Stimulated activated naive CD8-positive, alpha-beta T cell treated with anti-CD3 and anti-CD28 coated beads, Interleukin-15, amount 100 ng/mL, for 72 hours (primary cell): ENCODE measurements around the gene GTF3C5.
"Not testable (repeated sequence)": the region's sequence is repeated elsewhere in the genome, so short reads cannot be mapped to it uniquely, and the experiment has no call there.

Experiments used
- ATAC-seq: fragments of 150-1000 bp; cut with Tn5 transposase; 2 replicates; pipeline ENCODE4 v1.10.0; 2021; ENCODE audit warnings: mild to moderate bottlenecking, moderate library complexity
- DNase-seq, 2 donors: peaks; one replicate each; pipeline ENCODE4 v3.0.0; 2021 to 2022
- H3K27ac Mint-ChIP-seq, 2 donors: one replicate each; pipeline ENCODE4 v1.8.0; 2022; ENCODE audit warnings: mild to moderate bottlenecking in 2 of 2, mixed read lengths in 2 of 2, moderate library complexity in 2 of 2
- H3K27me3 Mint-ChIP-seq: one replicate; pipeline ENCODE4 v1.8.0; 2022; ENCODE audit warnings: mixed read lengths
- H3K4me1 Mint-ChIP-seq: one replicate; pipeline ENCODE4 v1.8.0; 2022; ENCODE audit warnings: mild to moderate bottlenecking, mixed read lengths
- H3K4me3 Mint-ChIP-seq, 2 donors: one replicate each; pipeline ENCODE4 v1.8.0; 2022; ENCODE audit warnings: mild to moderate bottlenecking in 2 of 2, mixed read lengths in 2 of 2, moderate library complexity in 1 of 2
- H3K9me3 Mint-ChIP-seq, 2 donors: one replicate each; pipeline ENCODE4 v1.8.0; 2022; ENCODE audit warnings: mixed read lengths in 2 of 2

Gene GTF3C5

DNA sequence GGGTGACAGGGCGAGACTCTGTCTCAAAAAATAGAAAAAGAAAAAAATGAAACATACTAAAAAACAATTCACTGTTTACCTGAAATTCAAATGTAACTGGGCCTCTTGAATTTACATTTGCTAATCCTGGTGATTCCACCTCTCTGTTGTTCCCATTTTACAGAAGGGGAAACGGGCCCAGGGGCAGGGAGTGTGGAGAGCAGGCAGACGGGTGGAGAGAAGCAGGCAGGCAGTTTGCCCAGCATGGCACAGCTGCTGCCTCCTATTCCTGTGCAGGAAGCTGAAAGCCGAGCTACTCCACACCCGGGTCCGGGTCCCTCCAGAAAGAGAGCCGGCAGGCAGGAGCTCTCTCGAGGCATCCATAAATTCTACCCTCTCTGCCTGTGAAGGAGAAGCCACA lies 31.8 kb downstream of the GTF3C5 start:
- H3K27ac Mint-ChIP-seq, H3K9me3 Mint-ChIP-seq: not testable (repeated sequence)
- peaks cover 40% of the 10 kb centered on the region for H3K4me1 Mint-ChIP-seq

DNA sequence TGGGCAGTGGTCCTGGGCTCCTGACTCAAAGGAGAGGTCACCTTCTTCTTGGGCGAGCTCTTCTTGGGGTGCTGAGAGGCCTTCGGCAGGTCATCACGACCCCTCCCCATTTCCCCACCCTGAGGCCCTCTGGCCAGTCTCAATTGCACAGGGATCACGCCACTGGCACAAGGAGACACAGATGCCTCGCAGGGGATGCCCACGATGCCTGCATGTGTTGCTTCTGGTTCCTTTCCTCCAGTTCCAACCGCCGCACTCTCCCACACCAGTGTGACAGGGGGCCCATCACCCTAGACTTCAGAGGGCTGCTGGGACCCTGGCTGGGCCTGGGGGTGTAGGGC lies 32.3 kb downstream of the GTF3C5 start:
- H3K27ac Mint-ChIP-seq = peak overlapping the region; percentile 21 to 74
- peaks cover 35% of the 10 kb centered on the region for H3K4me1 Mint-ChIP-seq
- no peaks in the 10 kb centered on the region for H3K9me3 Mint-ChIP-seq
- H3K4me3 Mint-ChIP-seq = no peak overlapping the region
- ATAC-seq (no peak), DNase-seq (no peak)
- no peaks in the 10 kb centered on the region for H3K27me3 Mint-ChIP-seq

More for the DNA sequence above, 31.8 kb downstream of the GTF3C5 start:
- not testable (repeated sequence) for DNase-seq, H3K4me3 Mint-ChIP-seq, ATAC-seq, H3K27me3 Mint-ChIP-seq

DNA sequence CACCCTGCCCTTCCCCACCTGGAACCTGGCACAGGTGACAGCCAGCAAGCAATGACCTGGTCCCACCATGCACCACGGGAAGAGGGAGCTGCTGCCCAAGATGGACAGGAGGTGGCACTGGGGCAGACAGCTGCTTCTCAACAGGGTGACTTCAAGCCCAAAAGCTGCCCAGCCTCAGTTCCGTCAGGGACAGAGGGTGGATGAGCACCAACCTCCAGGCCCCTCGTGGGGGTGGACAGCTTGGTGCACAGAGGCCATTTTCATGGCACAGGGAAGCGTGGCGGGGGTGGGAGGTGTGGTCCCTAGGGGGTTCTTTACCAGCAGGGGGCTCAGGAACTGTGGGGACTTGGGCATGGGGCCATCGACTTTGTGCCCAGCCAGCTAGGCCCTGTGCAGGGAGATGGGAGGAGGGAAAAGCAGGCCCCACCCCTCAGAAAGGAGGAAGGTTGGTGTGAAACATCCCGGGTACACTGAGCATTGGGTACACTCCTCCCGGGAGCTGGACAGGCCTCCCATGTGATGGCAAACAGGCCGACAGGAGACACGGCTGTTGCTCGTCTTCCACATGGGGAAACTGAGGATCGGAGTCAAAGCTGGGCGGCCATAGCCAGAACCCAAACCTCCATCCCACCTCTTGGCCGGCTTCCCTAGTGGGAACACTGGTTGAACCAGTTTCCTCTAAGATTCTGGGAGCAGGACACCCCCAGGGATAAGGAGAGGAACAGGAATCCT lies 32.9 kb downstream of the GTF3C5 start:
- DNase-seq (no peak), ATAC-seq (no peak)
- Mint-ChIP-seq H3K4me3 (no peak overlapping the region), H3K27me3 (no peaks in the 10 kb centered on the region), H3K9me3 (no peaks in the 10 kb centered on the region), H3K4me1 (peaks cover 29% of the 10 kb centered on the region), H3K27ac (peak overlapping the region; percentile 21 to 74)

- no peak overlapping the region for H3K27ac Mint-ChIP-seq
- H3K4me1 Mint-ChIP-seq = peaks cover 21% of the 10 kb centered on the region
- no peaks in the 10 kb centered on the region for H3K9me3 Mint-ChIP-seq
- no peaks in the 10 kb centered on the region for H3K27me3 Mint-ChIP-seq
- DNase-seq (no peak), ATAC-seq (no peak)
- no peak overlapping the region for H3K4me3 Mint-ChIP-seq
Observed at GRCh38 chr9:133064241-133065069, 33.7 kb downstream of the GTF3C5 start.

DNA sequence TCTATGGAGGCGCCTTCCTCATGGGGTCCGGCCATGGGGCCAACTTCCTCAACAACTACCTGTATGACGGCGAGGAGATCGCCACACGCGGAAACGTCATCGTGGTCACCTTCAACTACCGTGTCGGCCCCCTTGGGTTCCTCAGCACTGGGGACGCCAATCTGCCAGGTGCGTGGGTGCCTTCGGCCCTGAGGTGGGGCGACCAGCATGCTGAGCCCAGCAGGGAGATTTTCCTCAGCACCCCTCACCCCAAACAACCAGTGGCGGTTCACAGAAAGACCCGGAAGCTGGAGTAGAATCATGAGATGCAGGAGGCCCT lies 34.2 kb downstream of the GTF3C5 start:
- Mint-ChIP-seq H3K27ac (peak overlapping the region in 1 of 2 donors; percentile 71), H3K4me3 (no peak overlapping the region), H3K27me3 (no peaks in the 10 kb centered on the region), H3K9me3 (no peaks in the 10 kb centered on the region), H3K4me1 (peaks cover 16% of the 10 kb centered on the region)
- ATAC-seq (no peak), DNase-seq (no peak)

GRCh38 chr9:133066181-133066983 lies 35.6 kb downstream of the GTF3C5 start:
- Mint-ChIP-seq H3K27ac (peak overlapping the region in 1 of 2 donors; percentile 39), H3K9me3 (no peaks in the 10 kb centered on the region), H3K27me3 (no peaks in the 10 kb centered on the region), H3K4me3 (no peak overlapping the region), H3K4me1 (peaks cover 2% of the 10 kb centered on the region)
- ATAC-seq (no peak), DNase-seq (no peak)

DNA sequence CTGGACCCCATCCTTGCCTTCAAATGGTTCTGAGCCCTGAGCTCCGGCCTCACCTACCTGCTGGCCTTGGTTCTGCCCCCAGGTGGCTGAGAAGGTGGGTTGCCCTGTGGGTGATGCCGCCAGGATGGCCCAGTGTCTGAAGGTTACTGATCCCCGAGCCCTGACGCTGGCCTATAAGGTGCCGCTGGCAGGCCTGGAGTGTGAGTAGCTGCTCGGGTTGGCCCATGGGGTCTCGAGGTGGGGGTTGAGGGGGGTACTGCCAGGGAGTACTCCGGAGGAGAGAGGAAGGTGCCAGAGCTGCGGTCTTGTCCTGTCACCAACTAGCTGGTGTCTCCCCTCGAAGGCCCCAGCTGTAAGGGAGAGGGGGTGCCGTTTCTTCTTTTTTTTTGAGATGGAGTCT lies 36.2 kb downstream of the GTF3C5 start:
- Mint-ChIP-seq H3K27ac (no peak overlapping the region), H3K9me3 (no peaks in the 10 kb centered on the region), H3K4me3 (no peak overlapping the region), H3K4me1 (no peaks in the 10 kb centered on the region), H3K27me3 (no peaks in the 10 kb centered on the region)
- no peak for ATAC-seq
- no peak for DNase-seq

- ATAC-seq (no peak), DNase-seq (no peak)
- no peak overlapping the region for H3K27ac Mint-ChIP-seq
- no peaks in the 10 kb centered on the region for H3K27me3 Mint-ChIP-seq
- no peaks in the 10 kb centered on the region for H3K9me3 Mint-ChIP-seq
- no peak overlapping the region for H3K4me3 Mint-ChIP-seq
- no peaks in the 10 kb centered on the region for H3K4me1 Mint-ChIP-seq
Observed at GRCh38 chr9:133067813-133068212, 37.0 kb downstream of the GTF3C5 start.

DNA sequence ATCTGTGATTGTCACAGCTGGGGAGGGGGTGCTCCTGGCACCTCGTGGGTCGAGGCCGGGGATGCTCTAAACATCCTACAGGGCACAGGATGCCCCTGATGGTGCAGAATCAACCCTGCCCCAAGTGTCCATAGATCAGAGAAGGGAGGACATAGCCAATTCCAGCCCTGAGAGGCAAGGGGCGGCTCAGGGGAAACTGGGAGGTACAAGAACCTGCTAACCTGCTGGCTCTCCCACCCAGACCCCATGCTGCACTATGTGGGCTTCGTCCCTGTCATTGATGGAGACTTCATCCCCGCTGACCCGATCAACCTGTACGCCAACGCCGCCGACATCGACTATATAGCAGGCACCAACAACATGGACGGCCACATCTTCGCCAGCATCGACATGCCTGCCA lies 37.6 kb downstream of the GTF3C5 start:
- DNase-seq, ATAC-seq, H3K4me3 Mint-ChIP-seq: not testable (repeated sequence)

DNA sequence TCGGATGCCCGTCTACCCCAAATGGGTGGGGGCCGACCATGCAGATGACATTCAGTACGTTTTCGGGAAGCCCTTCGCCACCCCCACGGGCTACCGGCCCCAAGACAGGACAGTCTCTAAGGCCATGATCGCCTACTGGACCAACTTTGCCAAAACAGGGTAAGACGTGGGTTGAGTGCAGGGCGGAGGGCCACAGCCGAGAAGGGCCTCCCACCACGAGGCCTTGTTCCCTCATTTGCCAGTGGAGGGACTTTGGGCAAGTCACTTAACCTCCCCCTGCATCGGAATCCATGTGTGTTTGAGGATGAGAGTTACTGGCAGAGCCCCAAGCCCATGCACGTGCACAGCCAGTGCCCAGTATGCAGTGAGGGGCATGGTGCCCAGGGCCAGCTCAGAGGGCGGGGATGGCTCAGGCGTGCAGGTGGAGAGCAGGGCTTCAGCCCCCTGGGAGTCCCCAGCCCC lies 39.7 kb downstream of the GTF3C5 start:
- peak; percentile 45 for ATAC-seq
- H3K27ac Mint-ChIP-seq = not testable (repeated sequence)

More for the DNA sequence above, 37.6 kb downstream of the GTF3C5 start:
- H3K9me3 Mint-ChIP-seq, H3K27ac Mint-ChIP-seq, H3K4me1 Mint-ChIP-seq, H3K27me3 Mint-ChIP-seq: not testable (repeated sequence)

DNA sequence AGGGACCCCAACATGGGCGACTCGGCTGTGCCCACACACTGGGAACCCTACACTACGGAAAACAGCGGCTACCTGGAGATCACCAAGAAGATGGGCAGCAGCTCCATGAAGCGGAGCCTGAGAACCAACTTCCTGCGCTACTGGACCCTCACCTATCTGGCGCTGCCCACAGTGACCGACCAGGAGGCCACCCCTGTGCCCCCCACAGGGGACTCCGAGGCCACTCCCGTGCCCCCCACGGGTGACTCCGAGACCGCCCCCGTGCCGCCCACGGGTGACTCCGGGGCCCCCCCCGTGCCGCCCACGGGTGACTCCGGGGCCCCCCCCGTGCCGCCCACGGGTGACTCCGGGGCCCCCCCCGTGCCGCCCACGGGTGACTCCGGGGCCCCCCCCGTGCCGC lies 40.2 kb downstream of the GTF3C5 start:
- not testable (repeated sequence) for H3K4me3 Mint-ChIP-seq, H3K4me1 Mint-ChIP-seq, H3K9me3 Mint-ChIP-seq, H3K27me3 Mint-ChIP-seq, H3K27ac Mint-ChIP-seq, DNase-seq
- peak; percentile 38 for ATAC-seq

More for the DNA sequence above, 39.7 kb downstream of the GTF3C5 start:
- not testable (repeated sequence) for H3K9me3 Mint-ChIP-seq, H3K27me3 Mint-ChIP-seq, H3K4me3 Mint-ChIP-seq, H3K4me1 Mint-ChIP-seq, DNase-seq

DNA sequence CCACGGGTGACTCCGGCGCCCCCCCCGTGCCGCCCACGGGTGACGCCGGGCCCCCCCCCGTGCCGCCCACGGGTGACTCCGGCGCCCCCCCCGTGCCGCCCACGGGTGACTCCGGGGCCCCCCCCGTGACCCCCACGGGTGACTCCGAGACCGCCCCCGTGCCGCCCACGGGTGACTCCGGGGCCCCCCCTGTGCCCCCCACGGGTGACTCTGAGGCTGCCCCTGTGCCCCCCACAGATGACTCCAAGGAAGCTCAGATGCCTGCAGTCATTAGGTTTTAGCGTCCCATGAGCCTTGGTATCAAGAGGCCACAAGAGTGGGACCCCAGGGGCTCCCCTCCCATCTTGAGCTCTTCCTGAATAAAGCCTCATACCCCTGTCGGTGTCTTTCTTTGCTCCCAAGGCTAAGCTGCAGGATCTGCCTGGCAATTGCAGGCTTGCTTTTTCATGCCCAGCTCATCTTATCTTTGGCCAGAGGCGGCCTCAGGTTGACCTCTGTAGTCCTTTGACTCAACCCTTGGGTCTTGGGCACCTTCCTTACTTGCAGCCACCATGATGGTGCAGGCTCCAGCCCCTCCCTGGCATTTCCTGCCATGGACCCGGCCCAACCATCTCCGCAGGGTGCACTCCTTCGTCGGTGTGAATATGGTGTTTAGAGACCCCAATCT lies 40.8 kb downstream of the GTF3C5 start:
- no peak for DNase-seq
- no peak overlapping the region for H3K27ac Mint-ChIP-seq
- no peaks in the 10 kb centered on the region for H3K9me3 Mint-ChIP-seq
- no peaks in the 10 kb centered on the region for H3K27me3 Mint-ChIP-seq
- H3K4me3 Mint-ChIP-seq = no peak overlapping the region
- H3K4me1 Mint-ChIP-seq = no peaks in the 10 kb centered on the region
- ATAC-seq = no peak

GRCh38 chr9:133072210-133072609 lies 41.4 kb downstream of the GTF3C5 start:
- H3K27me3 Mint-ChIP-seq, ATAC-seq, DNase-seq, H3K27ac Mint-ChIP-seq, H3K4me3 Mint-ChIP-seq, H3K4me1 Mint-ChIP-seq, H3K9me3 Mint-ChIP-seq: not testable (repeated sequence)

GRCh38 chr9:133073086-133074014 lies 42.6 kb downstream of the GTF3C5 start:
- ATAC-seq = no peak
- H3K4me1 Mint-ChIP-seq = no peaks in the 10 kb centered on the region
- H3K27me3 Mint-ChIP-seq = no peaks in the 10 kb centered on the region
- peak overlapping the region in 1 of 2 donors; percentile 34 for H3K27ac Mint-ChIP-seq
- no peaks in the 10 kb centered on the region for H3K9me3 Mint-ChIP-seq
- no peak for DNase-seq
- no peak overlapping the region for H3K4me3 Mint-ChIP-seq
